NCI-H187 (cell line): ENCODE results near the gene NTF3.

Source experiments
- DNase-seq, 2 experiments: peaks; one replicate each; lab custom pipeline; 2025; lab: John Stamatoyannopoulos, UW

NTF3 gene

GRCh38 chr12:5430641-5431603, 986 bp upstream of the NTF3 start:
- no peak for DNase-seq

- no peak for DNase-seq
Observed at GRCh38 chr12:5433081-5433844, 1.4 kb downstream of the NTF3 start.

- no peak for DNase-seq
Observed at GRCh38 chr12:5433845-5434646, 2.1 kb downstream of the NTF3 start.

- no peak for DNase-seq
Observed at GRCh38 chr12:5434647-5435560, 3.0 kb downstream of the NTF3 start.

- DNase-seq, result no peak
Observed at GRCh38 chr12:5437182-5437583, 5.3 kb downstream of the NTF3 start.

- DNase-seq, result no peak
Observed at GRCh38 chr12:5437589-5437988, 5.7 kb downstream of the NTF3 start.

- DNase-seq, result no peak
Observed at GRCh38 chr12:5438671-5439200, 6.8 kb downstream of the NTF3 start.

GRCh38 chr12:5439371-5439771, 7.5 kb downstream of the NTF3 start:
- no peak for DNase-seq

GRCh38 chr12:5439788-5440300, 7.9 kb downstream of the NTF3 start:
- DNase-seq, result no peak

GRCh38 chr12:5440978-5441377, 9.1 kb downstream of the NTF3 start:
- no peak for DNase-seq

GRCh38 chr12:5441497-5442236, 9.8 kb downstream of the NTF3 start:
- no peak for DNase-seq

GRCh38 chr12:5442251-5443006, 10.5 kb downstream of the NTF3 start:
- DNase-seq, result peak; percentile 13 to 24

- DNase-seq, result no peak
Observed at GRCh38 chr12:5444520-5444919, 12.6 kb downstream of the NTF3 start.

GRCh38 chr12:5447320-5447719, 15.4 kb downstream of the NTF3 start:
- no peak for DNase-seq

GRCh38 chr12:5451251-5451650, 19.3 kb downstream of the NTF3 start:
- no peak for DNase-seq

GRCh38 chr12:5452569-5452968, 20.7 kb downstream of the NTF3 start:
- no peak for DNase-seq

GRCh38 chr12:5453466-5453865, 21.6 kb downstream of the NTF3 start:
- DNase-seq, result no peak

GRCh38 chr12:5455045-5455444, 23.1 kb downstream of the NTF3 start:
- DNase-seq, result no peak

- no peak for DNase-seq
Observed at GRCh38 chr12:5456030-5456429, 24.1 kb downstream of the NTF3 start.
